Fibroblast of lung (primary cell): ENCODE measurements around the gene MELTF. TPM values are rescaled to one million over a fixed set of nuclear protein-coding genes. Genes with fewer than 3 reads are reported as not detected.

Source experiments
- DNase-seq, 2 donors: peaks; one replicate each; pipeline versions ENCODE4 v3.0.0 to v3.0.0-alpha.2; 2010; ENCODE audit warnings: low read depth in 2 of 2
- H2AFZ ChIP-seq: 2 replicates; pipeline ENCODE4 v1.5.1; 2012; ENCODE audit warnings: low read length, control low read depth, inconsistent platforms
- H3K27ac ChIP-seq: 2 replicates; pipeline ENCODE4 v1.5.1; 2011; ENCODE audit warnings: low read length, control low read depth; ENCODE audit not compliant: insufficient read depth
- H3K27me3 ChIP-seq: 2 replicates; pipeline ENCODE4 v1.5.1; 2011; ENCODE audit warnings: mild to moderate bottlenecking, low read length; ENCODE audit not compliant: control insufficient read depth, insufficient read depth
- H3K36me3 ChIP-seq: 2 replicates; pipeline ENCODE4 v1.5.1; 2011; ENCODE audit warnings: low read length; ENCODE audit not compliant: control insufficient read depth, insufficient read depth
- H3K4me1 ChIP-seq: 2 replicates; pipeline ENCODE4 v1.5.1; 2011; ENCODE audit warnings: low read length; ENCODE audit not compliant: control insufficient read depth, insufficient read depth; ENCODE audit errors: extremely low read depth
- H3K4me2 ChIP-seq: 2 replicates; pipeline ENCODE4 v1.5.1; 2011; ENCODE audit warnings: low read length, control low read depth; ENCODE audit not compliant: insufficient read depth; ENCODE audit errors: extremely low read depth
- H3K4me3 ChIP-seq, 4 experiments: fragments of 200-600 bp in 1 of 4; sonication (generic) in 1 of 4; replicated peaks in 1 of 4; 2 replicates each; pipeline ENCODE4 v1.5.1; 2011 to 2016; ENCODE audit warnings: low read length in 4 of 4, low read depth in 3 of 4, mild to moderate bottlenecking in 3 of 4, control low read depth in 2 of 4, inconsistent platforms in 1 of 4, mixed read lengths in 1 of 4; ENCODE audit not compliant: insufficient read depth in 1 of 4; ENCODE audit errors: control extremely low read depth in 1 of 4
- H3K79me2 ChIP-seq: 2 replicates; pipeline ENCODE4 v1.5.1; 2012; ENCODE audit warnings: mild to moderate bottlenecking, low read length, inconsistent platforms; ENCODE audit not compliant: control insufficient read depth, insufficient read depth
- H3K9ac ChIP-seq: 2 replicates; pipeline ENCODE4 v1.5.1; 2011; ENCODE audit warnings: mild to moderate bottlenecking, low read length, control low read depth; ENCODE audit not compliant: insufficient read depth
- H3K9me3 ChIP-seq: 2 replicates; pipeline ENCODE4 v1.5.1; 2012; ENCODE audit warnings: low read depth, low read length; ENCODE audit not compliant: control insufficient read depth, insufficient read depth
- H4K20me1 ChIP-seq: 2 replicates; pipeline ENCODE4 v1.5.1; 2011; ENCODE audit warnings: low read length; ENCODE audit not compliant: control insufficient read depth, insufficient read depth; ENCODE audit errors: extremely low read depth
- CTCF ChIP-seq, 2 donors: IDR thresholded peaks in 1 of 2; conservative IDR thresholded peaks in 1 of 2; 1 replicate in 1 of 2; 2 replicates in 1 of 2; pipeline ENCODE4 v1.5.1; 2011 to 2012; ENCODE audit warnings: low read length in 2 of 2, control low read depth in 1 of 2, inconsistent platforms in 1 of 2, low read depth in 1 of 2, mild to moderate bottlenecking in 1 of 2
- EZH2 ChIP-seq: IDR thresholded peaks from 2 replicates; pipeline ENCODE4 v1.5.1; 2012; ENCODE audit warnings: low read length, control low read depth, mild to moderate bottlenecking; ENCODE audit errors: missing control alignments
- polyA plus RNA-seq, 2 donors: library from polyadenylated mRNA; depleted of rRNA in 1 of 2; stranded (reverse) in 1 of 2; unstranded in 1 of 2; fragments of >200 nt; gene quantifications; 2 replicates each; pipeline ENCODE4 v1.2.1, GENCODE V29; 2011 to 2012; ENCODE audit warnings: missing spikeins in 1 of 2
- total RNA-seq: library from RNA; depleted of rRNA; stranded (reverse); fragments of >200 nt; gene quantifications from 2 replicates; pipeline ENCODE4 v1.2.1, GENCODE V29; 2014

The MELTF gene
- total and polyA plus RNA-seq, 2 donors (not counting 1 experiment from before 2014, with no cell fraction given), result 2.7 to 5.0 TPM

GRCh38 chr3:197000211-197000610, 29.4 kb downstream of the MELTF start:
- Histone ChIP-seq H3K9me3 (no peaks in the 10 kb centered on the region), H3K4me2 (no peak overlapping the region), H3K27ac (no peak overlapping the region), H4K20me1 (no peaks in the 10 kb centered on the region), H3K9ac (no peak overlapping the region), H3K4me1 (no peaks in the 10 kb centered on the region), H3K4me3 (no peak overlapping the region), H3K36me3 (no peaks in the 10 kb centered on the region), H2AFZ (no peak overlapping the region), H3K79me2 (no peaks in the 10 kb centered on the region), H3K27me3 (no peaks in the 10 kb centered on the region)
- DNase-seq, result no peak
- TF ChIP-seq EZH2 (no peak), CTCF (conservative IDR thresholded peaks at IDR 0.05 in 1 of 2, IDR thresholded peaks at IDR 0.05 in 1 of 2; ENCODE audit: low read depth in 1 of 2, low read length in 2 of 2) (no peak)

DNA sequence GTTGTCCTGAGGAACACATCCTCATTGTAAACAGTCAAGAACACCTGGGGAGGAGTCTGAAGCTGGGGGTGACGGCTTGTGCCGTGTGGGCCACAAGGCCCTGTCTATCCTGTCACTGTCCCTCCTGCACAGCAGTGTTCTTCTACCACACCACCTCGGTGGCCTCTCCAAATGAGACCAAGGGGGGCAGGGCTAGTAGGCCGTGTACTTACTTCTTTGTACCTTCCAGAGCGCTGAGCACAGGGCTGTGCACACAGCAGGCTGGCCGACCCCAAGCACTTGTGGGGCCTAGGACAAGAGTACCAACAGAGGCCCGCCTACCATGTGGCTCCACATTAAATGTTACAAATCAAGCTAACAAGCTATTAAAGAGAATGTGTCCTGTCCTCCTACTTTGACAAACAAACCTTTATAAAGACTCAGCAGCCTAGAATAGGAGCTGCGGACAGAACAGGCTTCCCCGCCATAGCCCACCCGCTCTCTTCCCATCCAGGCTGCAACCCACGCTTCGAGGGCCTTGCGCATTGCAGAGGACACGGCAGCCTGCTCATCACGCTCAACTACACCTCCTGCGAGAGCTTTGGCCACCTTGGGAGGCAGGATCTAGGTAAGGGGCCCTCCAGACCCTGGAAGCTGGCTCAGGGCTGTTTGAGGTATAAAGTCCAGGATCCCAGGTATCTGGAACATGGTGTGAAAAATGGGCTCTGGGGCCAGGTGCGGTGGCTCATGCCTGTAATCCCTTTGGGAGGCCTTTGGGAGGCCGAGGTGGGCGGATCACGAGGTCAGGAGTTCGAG, 30.5 kb downstream of the MELTF start:
- H3K27ac ChIP-seq, result no peak overlapping the region
- TF ChIP-seq CTCF (conservative IDR thresholded peaks at IDR 0.05 in 1 of 2, IDR thresholded peaks at IDR 0.05 in 1 of 2; ENCODE audit: low read depth in 1 of 2, low read length in 2 of 2) (no peak), EZH2 (no peak)

GRCh38 chr3:196997311-196997710, 32.3 kb downstream of the MELTF start:
- Histone ChIP-seq H3K4me1 (no peaks in the 10 kb centered on the region), H3K79me2 (no peaks in the 10 kb centered on the region), H3K27ac (no peak overlapping the region), H3K4me3 (no peak overlapping the region), H3K27me3 (peaks cover 2% of the 10 kb centered on the region), H3K36me3 (no peaks in the 10 kb centered on the region), H3K9me3 (no peaks in the 10 kb centered on the region), H4K20me1 (no peaks in the 10 kb centered on the region), H3K4me2 (no peak overlapping the region), H3K9ac (no peak overlapping the region), H2AFZ (no peak overlapping the region)
- TF ChIP-seq CTCF (conservative IDR thresholded peaks at IDR 0.05 in 1 of 2, IDR thresholded peaks at IDR 0.05 in 1 of 2; ENCODE audit: low read depth in 1 of 2, low read length in 2 of 2) (no peak), EZH2 (no peak)
- DNase-seq, result no peak

More for the DNA sequence above, 30.5 kb downstream of the MELTF start:
- H3K36me3 ChIP-seq, result no peaks in the 10 kb centered on the region
- no peak overlapping the region for H3K9ac ChIP-seq
- no peaks in the 10 kb centered on the region for H3K27me3 ChIP-seq
- H2AFZ ChIP-seq, result no peak overlapping the region
- no peaks in the 10 kb centered on the region for H4K20me1 ChIP-seq
- DNase-seq, result no peak
- H3K4me2 ChIP-seq, result no peak overlapping the region
- no peaks in the 10 kb centered on the region for H3K9me3 ChIP-seq
- no peak overlapping the region for H3K4me3 ChIP-seq
- H3K79me2 ChIP-seq, result no peaks in the 10 kb centered on the region
- H3K4me1 ChIP-seq, result no peaks in the 10 kb centered on the region
